NCI-H1930 (cell line): ENCODE measurements around the gene AKR1C1.
"Not testable (repeated sequence)": the region's sequence is repeated elsewhere in the genome, so short reads cannot be mapped to it uniquely, and the experiment has no call there.

Experiments used
- DNase-seq, 2 experiments: peaks; one replicate each; lab custom pipeline; 2025; lab: John Stamatoyannopoulos, UW

Gene AKR1C1

GRCh38 chr10:4947635-4948596, 15.3 kb upstream of the AKR1C1 start:
- DNase-seq: no peak

GRCh38 chr10:4951512-4952162, 11.6 kb upstream of the AKR1C1 start:
- not testable (repeated sequence) for DNase-seq

DNA sequence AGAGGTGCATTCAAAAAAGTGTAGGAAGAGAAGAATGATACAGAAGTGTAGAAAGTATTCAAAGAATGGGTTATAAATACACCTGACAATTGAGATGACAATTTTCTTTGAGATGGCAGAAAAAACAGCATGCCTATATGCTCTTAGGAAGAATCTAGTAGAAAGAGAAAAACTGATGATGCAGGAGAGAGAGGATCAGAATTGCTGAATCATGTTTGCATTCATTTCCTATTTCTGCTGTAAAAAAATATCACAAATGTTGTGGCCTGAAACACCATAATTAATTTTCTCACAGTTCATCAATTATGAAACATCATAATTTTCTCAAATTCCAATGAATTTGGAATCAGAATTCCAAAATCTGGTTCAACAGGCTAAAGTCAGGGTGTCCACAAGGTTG, 9.8 kb upstream of the AKR1C1 start:
- no peak for DNase-seq

- not testable (repeated sequence) for DNase-seq
These were observed 7.1 kb upstream of the AKR1C1 start for GRCh38 chr10:4956088-4956487.

GRCh38 chr10:4956955-4957645, 6.1 kb upstream of the AKR1C1 start:
- DNase-seq: not testable (repeated sequence)

GRCh38 chr10:4961558-4961957, 1.7 kb upstream of the AKR1C1 start:
- DNase-seq: not testable (repeated sequence)

DNA sequence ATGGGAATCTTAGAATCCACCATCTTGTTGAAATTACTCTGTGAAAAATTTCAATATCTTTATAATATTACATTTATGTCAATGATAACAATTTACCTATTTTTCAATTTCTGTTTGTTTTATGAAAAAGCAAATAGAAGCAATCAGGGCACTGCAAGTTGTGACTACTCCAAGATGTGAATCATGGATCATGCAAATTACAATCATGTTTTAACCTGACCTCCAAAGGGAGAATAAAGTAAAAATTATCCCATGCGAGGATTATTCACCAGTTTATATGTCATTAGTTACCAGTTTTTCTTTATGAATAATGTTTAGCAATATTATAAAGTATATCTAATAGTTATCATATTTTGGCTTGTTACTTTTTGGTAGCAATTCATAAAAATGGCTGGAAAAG, 907 bp upstream of the AKR1C1 start:
- not testable (repeated sequence) for DNase-seq

GRCh38 chr10:4963815-4964154, 570 bp downstream of the AKR1C1 start:
- DNase-seq: not testable (repeated sequence)

DNA sequence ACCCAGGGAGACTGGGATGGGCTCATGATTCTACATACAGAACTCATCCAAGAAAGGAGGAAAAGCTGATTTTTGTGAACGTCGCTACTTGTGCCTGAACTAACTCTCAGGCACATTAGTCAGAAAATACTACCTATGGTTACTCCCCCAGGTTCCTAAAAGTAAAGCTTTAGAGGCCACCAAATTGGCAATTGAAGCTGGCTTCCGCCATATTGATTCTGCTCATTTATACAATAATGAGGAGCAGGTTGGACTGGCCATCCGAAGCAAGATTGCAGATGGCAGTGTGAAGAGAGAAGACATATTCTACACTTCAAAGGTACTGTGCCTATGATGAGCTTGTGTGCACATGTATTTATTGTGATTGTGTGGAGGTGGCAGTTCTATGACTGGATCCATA, 2.5 kb downstream of the AKR1C1 start:
- DNase-seq: not testable (repeated sequence)

GRCh38 chr10:4967189-4967588, 4.0 kb downstream of the AKR1C1 start:
- DNase-seq: not testable (repeated sequence)

- DNase-seq: not testable (repeated sequence)
These were observed 6.1 kb downstream of the AKR1C1 start for GRCh38 chr10:4969289-4969688.

- not testable (repeated sequence) for DNase-seq
These were observed 7.1 kb downstream of the AKR1C1 start for GRCh38 chr10:4970362-4970761.

GRCh38 chr10:4972369-4973142, 9.3 kb downstream of the AKR1C1 start:
- not testable (repeated sequence) for DNase-seq

DNA sequence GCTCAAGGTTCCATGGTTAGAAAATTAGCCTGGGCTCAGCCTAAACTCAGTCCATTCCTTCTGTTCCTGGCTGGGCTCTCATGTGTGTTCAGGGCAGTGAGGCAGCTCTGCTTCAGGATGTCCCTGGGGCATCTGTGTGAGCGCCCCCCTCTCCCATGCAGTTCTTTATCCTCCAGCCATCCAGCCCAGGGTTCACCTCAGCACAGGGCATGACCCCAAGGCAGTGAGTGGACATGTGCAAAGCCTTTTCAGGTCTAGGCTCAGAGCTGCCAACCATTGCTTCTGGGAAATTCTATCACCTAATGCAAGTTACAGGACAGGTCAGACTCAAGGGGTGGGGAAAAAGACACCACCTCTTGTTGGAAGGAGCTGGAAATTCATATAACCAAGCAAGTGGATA, 10.1 kb downstream of the AKR1C1 start:
- not testable (repeated sequence) for DNase-seq

- DNase-seq: not testable (repeated sequence)
These were observed 11.2 kb downstream of the AKR1C1 start for GRCh38 chr10:4974400-4974799.

- no peak for DNase-seq
These were observed 13.8 kb downstream of the AKR1C1 start for GRCh38 chr10:4977025-4977424.

DNA sequence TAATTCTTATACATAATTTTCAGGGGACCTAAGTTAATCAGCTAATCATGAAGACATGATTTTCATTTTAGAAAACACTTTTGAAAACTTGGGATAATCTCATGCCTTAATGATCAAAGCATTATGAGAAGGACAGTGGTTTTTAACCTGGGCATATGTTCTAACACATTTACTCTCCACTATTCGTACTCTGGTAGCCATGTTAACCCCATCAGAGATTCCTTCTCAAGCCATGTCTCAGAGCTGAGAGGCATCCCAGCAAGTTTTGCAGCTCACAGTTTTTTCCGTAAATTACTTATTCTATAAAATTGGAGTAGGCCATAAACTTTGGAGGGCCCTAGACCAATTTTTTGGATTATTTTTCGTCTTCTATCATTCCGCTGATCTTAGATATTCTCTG, 15.7 kb downstream of the AKR1C1 start:
- no peak for DNase-seq

GRCh38 chr10:4980793-4981192, 17.6 kb downstream of the AKR1C1 start:
- DNase-seq: no peak

- DNase-seq: no peak
These were observed 18.7 kb downstream of the AKR1C1 start for GRCh38 chr10:4981722-4982471.

- DNase-seq: no peak
These were observed 19.6 kb downstream of the AKR1C1 start for GRCh38 chr10:4982764-4983226.
